ENCODE data around the gene TEX264. TPM values are rescaled to one million over a fixed set of nuclear protein-coding genes. Genes with fewer than 3 reads are reported as not detected.
A peak's percentile ranks its signal among the peaks of the same experiment; 100 is the strongest.
"Not testable (repeated sequence)": the region's sequence is repeated elsewhere in the genome, so short reads cannot be mapped to it uniquely, and the experiment has no call there.

Gene TEX264
- total and polyA plus RNA-seq, 3 experiments from 2014 or later: 48.2 to 110 (median 52.3) TPM

DNA sequence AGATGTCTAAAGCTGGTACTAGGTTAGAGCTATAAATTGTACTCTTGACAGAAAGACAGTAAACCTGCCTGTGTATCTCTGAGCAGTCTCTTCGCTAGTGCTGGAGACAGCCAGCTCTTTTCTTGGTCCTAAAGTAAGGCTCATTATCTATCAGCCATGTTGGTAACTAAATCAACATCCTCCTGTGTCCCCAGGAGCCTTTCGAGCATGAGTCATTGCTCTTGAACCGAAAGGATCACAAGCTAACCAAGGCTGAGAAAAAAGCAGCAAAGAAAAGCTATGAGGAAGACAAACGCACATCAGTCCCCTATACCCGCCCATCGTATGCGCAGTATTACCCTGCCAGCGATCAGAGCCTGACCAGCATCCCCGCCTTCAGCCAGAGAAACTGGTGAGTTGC, 25.0 kb upstream of the TEX264 start:
- peaks cover 31 to 96% (median 51%) of the 10 kb centered on the region in 3 donors for H3K36me3 Mint-ChIP-seq
- Histone ChIP-seq H3K27me3 (ENCODE audit: insufficient read depth, low read length, poor library complexity, severe bottlenecking) (no peaks in the 10 kb centered on the region), H3K27ac (ENCODE audit: low read depth, low read length) (no peak overlapping the region), H3K9me3 (ENCODE audit: low read length) (no peaks in the 10 kb centered on the region), H3K4me1 (ENCODE audit: insufficient read depth, low read length) (no peaks in the 10 kb centered on the region), H3K36me3 (ENCODE audit: insufficient read depth, low read length) (peaks cover 52% of the 10 kb centered on the region), H3K4me3 (ENCODE audit: low read length) (no peak overlapping the region)
- ChIA-PET CTCF (no interaction called here), POLR2A (no interaction called here)
- H3K9me3 Mint-ChIP-seq: no peaks in the 10 kb centered on the region
- no peak overlapping the region for H3K27ac Mint-ChIP-seq
- H3K4me1 Mint-ChIP-seq: peaks cover 0 to 2% (median 0%) of the 10 kb centered on the region in 3 donors
- H3K4me3 Mint-ChIP-seq: no peak overlapping the region
- DNase-seq: no peak
- no peaks in the 10 kb centered on the region for H3K27me3 Mint-ChIP-seq

DNA sequence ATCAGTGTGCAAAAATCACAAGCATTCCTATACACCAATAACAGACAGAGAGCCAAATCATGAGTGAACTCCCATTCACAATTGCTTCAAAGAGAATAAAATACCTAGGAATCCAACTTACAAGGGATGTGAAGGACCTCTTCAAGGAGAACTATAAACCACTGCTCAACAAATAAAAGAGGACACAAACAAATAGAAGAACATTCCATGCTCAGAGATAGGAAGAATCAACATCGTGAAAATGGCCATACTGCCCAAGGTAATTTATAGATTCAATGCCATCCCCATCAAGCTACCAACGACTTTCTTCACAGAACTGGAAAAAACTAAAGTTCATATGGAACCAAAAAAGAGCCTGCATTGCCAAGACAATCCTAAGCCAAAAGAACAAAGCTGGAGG, 18.9 kb upstream of the TEX264 start:
- H3K9me3 Mint-ChIP-seq; H3K9me3 ChIP-seq (ENCODE audit: low read length); H3K27me3 Mint-ChIP-seq; H3K4me3 ChIP-seq (ENCODE audit: low read length); CTCF ChIA-PET; DNase-seq; POLR2A ChIA-PET; H3K4me1 ChIP-seq (ENCODE audit: insufficient read depth, low read length); H3K4me1 Mint-ChIP-seq; H3K27me3 ChIP-seq (ENCODE audit: insufficient read depth, low read length, poor library complexity, severe bottlenecking); H3K4me3 Mint-ChIP-seq; H3K27ac ChIP-seq (ENCODE audit: low read depth, low read length): not testable (repeated sequence)
- H3K36me3 Mint-ChIP-seq: peaks cover 26 to 73% (median 27%) of the 10 kb centered on the region in 3 donors
- H3K36me3 ChIP-seq (ENCODE audit: insufficient read depth, low read length): peaks cover 14% of the 10 kb centered on the region
- H3K27ac Mint-ChIP-seq: peak overlapping the region in 3 of 8 donors; percentile 3 to 69 (median 50)

DNA sequence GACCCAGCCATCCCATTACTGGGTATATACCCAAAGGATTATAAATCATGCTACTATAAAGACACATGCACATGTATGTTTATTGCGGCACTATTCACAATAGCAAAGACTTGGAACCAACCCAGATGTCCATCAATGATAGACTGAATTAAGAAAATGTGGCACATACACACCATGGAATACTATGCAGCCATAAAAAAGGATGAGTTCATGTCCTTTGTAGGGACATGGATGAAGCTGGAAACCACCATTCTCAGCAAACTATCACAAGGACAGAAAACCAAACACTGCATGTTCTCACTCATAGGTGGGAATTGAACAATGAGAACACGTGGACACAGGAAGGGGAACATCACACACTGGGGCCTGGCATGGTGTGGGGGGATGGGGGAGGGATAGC, 17.6 kb upstream of the TEX264 start:
- H3K4me1 ChIP-seq (ENCODE audit: insufficient read depth, low read length); H3K9me3 ChIP-seq (ENCODE audit: low read length); H3K4me1 Mint-ChIP-seq; H3K27me3 Mint-ChIP-seq; H3K27me3 ChIP-seq (ENCODE audit: insufficient read depth, low read length, poor library complexity, severe bottlenecking); H3K27ac Mint-ChIP-seq; POLR2A ChIA-PET; H3K27ac ChIP-seq (ENCODE audit: low read depth, low read length); DNase-seq; CTCF ChIA-PET; H3K4me3 Mint-ChIP-seq; H3K9me3 Mint-ChIP-seq; H3K4me3 ChIP-seq (ENCODE audit: low read length): not testable (repeated sequence)
- H3K36me3 Mint-ChIP-seq: peaks cover 27 to 73% (median 33%) of the 10 kb centered on the region in 3 donors
- peaks cover 18% of the 10 kb centered on the region for H3K36me3 ChIP-seq (ENCODE audit: insufficient read depth, low read length)

DNA sequence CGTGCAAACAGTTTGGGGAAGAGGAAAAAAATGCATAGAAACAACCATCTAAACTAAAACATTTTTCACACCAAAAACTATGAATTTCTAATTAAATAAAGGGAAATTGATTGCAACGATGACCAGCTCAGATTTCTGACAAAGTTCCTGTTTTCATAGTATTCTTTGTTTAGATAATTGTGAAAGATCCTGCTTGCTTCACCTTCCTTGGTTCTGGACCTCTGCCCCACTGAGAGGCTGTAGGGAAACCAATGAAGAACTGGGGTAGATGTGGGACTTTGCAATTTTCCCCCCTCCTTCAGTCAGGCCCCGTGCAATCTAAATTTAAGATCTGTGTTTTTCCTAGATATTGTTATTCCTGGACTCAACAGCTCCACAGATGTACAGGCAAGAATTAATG, 13.8 kb upstream of the TEX264 start:
- ChIA-PET POLR2A (no interaction called here), CTCF (no interaction called here)
- H3K4me1 Mint-ChIP-seq: no peaks in the 10 kb centered on the region
- DNase-seq: no peak
- peak overlapping the region in 1 of 8 donors; percentile 33 for H3K27ac Mint-ChIP-seq
- no peaks in the 10 kb centered on the region for H3K27me3 ChIP-seq (ENCODE audit: insufficient read depth, low read length, poor library complexity, severe bottlenecking)
- H3K4me3 Mint-ChIP-seq: no peak overlapping the region
- peaks cover 7 to 76% (median 29%) of the 10 kb centered on the region in 3 donors for H3K36me3 Mint-ChIP-seq
- no peaks in the 10 kb centered on the region for H3K9me3 ChIP-seq (ENCODE audit: low read length)
- H3K36me3 ChIP-seq (ENCODE audit: insufficient read depth, low read length): peaks cover 32% of the 10 kb centered on the region
- H3K27ac ChIP-seq (ENCODE audit: low read depth, low read length): no peak overlapping the region
- no peaks in the 10 kb centered on the region for H3K27me3 Mint-ChIP-seq
- no peaks in the 10 kb centered on the region for H3K4me1 ChIP-seq (ENCODE audit: insufficient read depth, low read length)
- peaks cover 0 to 3% (median 0%) of the 10 kb centered on the region in 5 donors for H3K9me3 Mint-ChIP-seq
- no peak overlapping the region for H3K4me3 ChIP-seq (ENCODE audit: low read length)

DNA sequence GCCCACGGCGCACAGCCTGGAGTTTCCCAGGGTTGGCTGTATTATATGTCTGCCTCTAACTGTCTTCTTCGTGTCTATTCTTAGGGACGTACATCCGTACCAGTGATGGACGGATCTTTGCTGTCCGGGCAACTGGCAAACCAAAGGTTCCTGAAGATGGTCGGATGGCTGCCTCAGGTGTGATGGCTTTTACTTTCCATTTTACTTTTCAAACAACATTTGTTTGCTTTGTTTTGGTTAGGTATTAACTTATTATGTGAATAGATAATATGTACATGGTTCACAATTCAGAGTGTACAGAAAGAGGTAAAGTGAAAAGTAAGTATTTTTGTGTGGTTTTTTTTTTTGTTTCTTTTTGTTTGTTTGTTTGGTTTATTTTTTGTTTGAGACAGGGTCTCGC, 11.1 kb upstream of the TEX264 start:
- no peaks in the 10 kb centered on the region for H3K4me1 Mint-ChIP-seq
- no peak overlapping the region for H3K4me3 Mint-ChIP-seq
- no peak overlapping the region for H3K27ac Mint-ChIP-seq
- no peaks in the 10 kb centered on the region for H3K27me3 Mint-ChIP-seq
- CTCF ChIA-PET: interaction anchor here (2.5 to 3.4 kb wide), 2 partner anchors 10 to 22 kb away, joined by 6 to 17 read pairs; partner anchors contain the start of gene TEX264
- no peaks in the 10 kb centered on the region for H3K9me3 ChIP-seq (ENCODE audit: low read length)
- POLR2A ChIA-PET: no interaction called here
- no peak for DNase-seq
- H3K4me1 ChIP-seq (ENCODE audit: insufficient read depth, low read length): no peaks in the 10 kb centered on the region
- H3K27ac ChIP-seq (ENCODE audit: low read depth, low read length): no peak overlapping the region
- H3K9me3 Mint-ChIP-seq: no peaks in the 10 kb centered on the region
- peaks cover 4 to 85% (median 36%) of the 10 kb centered on the region in 3 donors for H3K36me3 Mint-ChIP-seq
- no peak overlapping the region for H3K4me3 ChIP-seq (ENCODE audit: low read length)
- peaks cover 40% of the 10 kb centered on the region for H3K36me3 ChIP-seq (ENCODE audit: insufficient read depth, low read length)
- no peaks in the 10 kb centered on the region for H3K27me3 ChIP-seq (ENCODE audit: insufficient read depth, low read length, poor library complexity, severe bottlenecking)

DNA sequence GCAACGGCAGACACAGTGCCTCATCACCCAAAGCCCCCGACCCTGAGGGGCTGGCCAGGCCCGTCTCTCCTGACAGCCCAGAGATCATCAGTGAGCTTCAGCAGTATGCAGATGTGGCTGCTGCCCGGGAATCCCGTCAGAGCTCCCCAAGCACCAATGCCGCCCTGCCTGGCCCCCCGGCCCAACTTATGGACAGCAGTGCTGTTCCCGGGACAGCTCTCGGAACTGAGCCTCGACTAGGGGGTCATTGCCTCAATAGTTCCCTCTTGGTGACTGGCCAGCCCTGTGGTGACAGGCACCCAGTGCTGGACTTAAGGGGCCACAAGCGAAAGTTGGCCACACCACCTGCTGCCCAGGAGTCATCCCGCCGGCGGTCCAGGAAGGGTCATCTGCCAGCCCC, 8.6 kb upstream of the TEX264 start:
- H3K4me3 Mint-ChIP-seq: no peak overlapping the region
- H3K27ac ChIP-seq (ENCODE audit: low read depth, low read length): no peak overlapping the region
- H3K4me1 ChIP-seq (ENCODE audit: insufficient read depth, low read length): no peaks in the 10 kb centered on the region
- no peaks in the 10 kb centered on the region for H3K27me3 ChIP-seq (ENCODE audit: insufficient read depth, low read length, poor library complexity, severe bottlenecking)
- H3K36me3 Mint-ChIP-seq: peaks cover 2 to 70% (median 23%) of the 10 kb centered on the region in 3 donors
- CTCF ChIA-PET: interaction anchor here (2.5 kb wide), 1 partner anchor 19 kb away, joined by 6 read pairs; no protein-coding TSS in a partner anchor
- POLR2A ChIA-PET: no interaction called here
- no peaks in the 10 kb centered on the region for H3K4me1 Mint-ChIP-seq
- no peak for DNase-seq
- H3K4me3 ChIP-seq (ENCODE audit: low read length): no peak overlapping the region
- H3K9me3 ChIP-seq (ENCODE audit: low read length): no peaks in the 10 kb centered on the region
- peaks cover 26% of the 10 kb centered on the region for H3K36me3 ChIP-seq (ENCODE audit: insufficient read depth, low read length)
- H3K9me3 Mint-ChIP-seq: no peaks in the 10 kb centered on the region
- no peaks in the 10 kb centered on the region for H3K27me3 Mint-ChIP-seq
- peak overlapping the region in 2 of 8 donors; percentile 36 to 59 for H3K27ac Mint-ChIP-seq

DNA sequence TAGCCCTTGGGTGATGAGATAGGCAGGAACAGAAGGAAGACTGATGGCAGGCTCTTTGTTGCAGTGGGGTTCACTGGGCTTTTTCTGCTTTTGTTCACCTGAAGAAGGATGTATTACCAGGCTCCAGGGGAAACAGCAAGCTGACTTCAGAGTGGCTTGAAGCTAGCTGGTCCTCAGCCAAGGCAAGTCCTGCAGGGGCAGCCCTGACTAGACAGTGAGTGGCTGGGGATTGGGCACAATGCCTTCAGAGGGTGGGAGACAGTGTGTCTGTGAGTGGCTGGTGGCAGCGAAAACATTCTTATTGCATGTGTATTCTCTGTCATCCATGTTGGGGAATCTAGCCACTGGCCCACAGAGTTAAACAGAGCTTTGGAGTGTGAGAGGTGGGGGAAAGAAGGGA, 2.3 kb upstream of the TEX264 start:
- H3K27me3 ChIP-seq (ENCODE audit: insufficient read depth, low read length, poor library complexity, severe bottlenecking): no peaks in the 10 kb centered on the region
- POLR2A ChIA-PET: interaction anchor here (1.3 kb wide), 1 partner anchor 13 kb away, joined by 4 read pairs; no protein-coding TSS in a partner anchor
- Mint-ChIP-seq H3K4me1 (peaks cover 39 to 49% (median 42%) of the 10 kb centered on the region in 3 donors), H3K27ac (peak overlapping the region in 7 of 8 donors; percentile 54 to 94 (median 89)), H3K4me3 (peak overlapping the region in 1 of 7 donors; percentile 82), H3K36me3 (peaks cover 0 to 19% (median 0%) of the 10 kb centered on the region in 3 donors), H3K9me3 (no peaks in the 10 kb centered on the region), H3K27me3 (peaks cover 0 to 2% of the 10 kb centered on the region in 2 donors)
- CTCF ChIA-PET: interaction anchor here (1.2 to 13.9 kb wide), 5 partner anchors 10 to 167 kb away, joined by 3 to 210 read pairs (median 17); partner anchors contain the start of gene DCAF1
- H3K4me3 ChIP-seq (ENCODE audit: low read length): no peak overlapping the region
- no peak overlapping the region for H3K27ac ChIP-seq (ENCODE audit: low read depth, low read length)
- no peak for DNase-seq
- peaks cover 40% of the 10 kb centered on the region for H3K4me1 ChIP-seq (ENCODE audit: insufficient read depth, low read length)
- H3K36me3 ChIP-seq (ENCODE audit: insufficient read depth, low read length): no peaks in the 10 kb centered on the region
- H3K9me3 ChIP-seq (ENCODE audit: low read length): no peaks in the 10 kb centered on the region

DNA sequence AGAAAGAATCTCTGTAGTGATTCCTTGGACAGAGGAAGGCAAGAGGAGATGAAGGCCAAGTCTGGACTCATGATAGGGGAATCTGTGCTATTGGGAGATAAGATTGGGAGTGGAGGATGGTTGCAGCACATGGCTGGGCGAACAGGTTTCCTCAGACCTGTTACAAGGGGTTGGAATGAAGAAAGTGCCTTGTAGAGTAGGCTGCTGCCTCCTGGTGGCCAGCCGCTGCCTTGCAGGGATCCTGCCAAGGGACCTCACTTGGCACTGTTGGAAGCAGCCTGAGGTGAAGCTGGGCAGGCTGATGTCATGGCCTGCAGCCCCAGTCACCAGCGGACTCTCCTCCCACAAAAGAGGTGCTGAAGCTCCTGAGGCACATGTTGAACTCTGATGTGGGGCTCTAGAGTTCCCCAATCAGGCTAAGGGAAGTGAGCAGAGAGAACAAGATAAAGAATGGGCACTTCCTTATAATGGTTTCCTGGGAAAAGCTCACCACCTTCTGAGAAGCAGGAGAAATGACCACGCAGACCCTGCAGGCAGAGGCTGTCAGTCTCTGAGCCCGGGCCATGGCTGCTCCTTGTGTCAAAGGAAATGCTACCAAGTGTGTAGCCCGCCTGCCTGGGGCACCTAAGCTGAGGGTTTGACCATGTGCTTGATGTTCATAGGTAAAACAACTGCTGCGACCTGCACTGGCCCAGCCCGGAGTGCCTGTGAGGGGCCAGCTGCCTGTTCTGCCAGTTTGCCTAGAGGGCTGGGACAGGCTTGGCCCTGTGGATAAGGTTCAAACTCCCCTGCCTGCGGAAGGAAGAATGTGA, 1.6 kb upstream of the TEX264 start:
- POLR2A ChIA-PET: interaction anchor here (0.7 to 1.4 kb wide), 3 partner anchors 12 to 170 kb away, joined by 3 to 8 read pairs (median 4); partner anchors contain the start of gene DCAF1
- H3K4me1 Mint-ChIP-seq: peaks cover 46 to 56% (median 49%) of the 10 kb centered on the region in 3 donors
- peak overlapping the region; percentile 80 to 95 (median 90) for H3K27ac Mint-ChIP-seq
- H3K4me1 ChIP-seq (ENCODE audit: insufficient read depth, low read length): peaks cover 46% of the 10 kb centered on the region
- DNase-seq: peak; percentile 63 to 82 (median 69)
- H3K27ac ChIP-seq (ENCODE audit: low read depth, low read length): peak overlapping the region; percentile 96
- peaks cover 2% of the 10 kb centered on the region for H3K36me3 ChIP-seq (ENCODE audit: insufficient read depth, low read length)
- no peaks in the 10 kb centered on the region for H3K27me3 ChIP-seq (ENCODE audit: insufficient read depth, low read length, poor library complexity, severe bottlenecking)
- H3K36me3 Mint-ChIP-seq: peaks cover 0 to 17% (median 0%) of the 10 kb centered on the region in 3 donors
- peak overlapping the region; percentile 51 to 91 (median 77) for H3K4me3 Mint-ChIP-seq
- no peaks in the 10 kb centered on the region for H3K9me3 Mint-ChIP-seq
- H3K9me3 ChIP-seq (ENCODE audit: low read length): no peaks in the 10 kb centered on the region
- CTCF ChIA-PET: interaction anchor here (0.8 to 13.9 kb wide), 13 partner anchors 8 to 1054 kb away, joined by 3 to 210 read pairs (median 4); partner anchors contain the start of genes DCAF1 and RAD54L2
- peak overlapping the region; percentile 90 for H3K4me3 ChIP-seq (ENCODE audit: low read length)
- peaks cover 0 to 2% of the 10 kb centered on the region in 2 donors for H3K27me3 Mint-ChIP-seq
